ENCODE results near the gene MVB12B.

GRCh38 chr9:126463426-126463825 lies 136.8 kb downstream of the MVB12B start:
- TF ChIP-seq CTCF (conservative IDR thresholded peaks at IDR 0.05 in 1 of 2, IDR thresholded peaks at IDR 0.05 in 1 of 2; ENCODE audit: extremely low read depth in 1 of 2, insufficient read depth in 1 of 2, low read depth in 1 of 2, low read length in 2 of 2) (no peak), EZH2 (IDR thresholded peaks at IDR 0.05; ENCODE audit: borderline replicate concordance, low read length) (no peak)
